Cerebellar cortex (tissue), 1 donor: ENCODE data around the gene FAAP100.

Source experiments
- DNase-seq: peaks from one replicate; pipeline ENCODE4 v3.0.0-alpha.2; 2015; ENCODE audit warnings: low spot score

FAAP100 gene

DNA sequence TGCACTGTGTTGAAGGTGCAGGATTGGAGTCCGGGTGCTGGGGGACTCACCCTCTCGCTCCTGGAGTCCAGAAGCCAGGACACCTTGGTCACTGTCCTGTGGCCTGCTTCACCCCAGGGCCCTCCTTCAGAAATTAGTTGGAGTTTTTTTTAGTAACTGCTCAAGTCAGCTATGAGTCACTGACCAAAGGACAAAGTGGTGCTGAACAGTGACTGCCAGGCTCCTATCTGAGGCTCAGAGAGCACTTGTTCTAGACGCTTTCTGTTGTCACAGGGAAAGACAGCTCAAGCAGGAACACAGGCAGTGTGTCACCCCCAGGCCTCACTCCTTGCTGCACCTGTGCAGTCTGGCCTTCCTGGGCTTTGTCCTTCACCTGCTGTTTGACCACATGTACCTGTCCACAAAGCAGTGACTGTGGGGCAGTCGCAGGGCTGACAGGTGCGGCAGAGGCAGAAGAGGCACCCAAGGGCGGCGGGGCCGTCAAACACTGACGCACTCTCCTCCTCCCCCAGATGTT lies 4.1 kb upstream of the FAAP100 start:
- no peak for DNase-seq

DNA sequence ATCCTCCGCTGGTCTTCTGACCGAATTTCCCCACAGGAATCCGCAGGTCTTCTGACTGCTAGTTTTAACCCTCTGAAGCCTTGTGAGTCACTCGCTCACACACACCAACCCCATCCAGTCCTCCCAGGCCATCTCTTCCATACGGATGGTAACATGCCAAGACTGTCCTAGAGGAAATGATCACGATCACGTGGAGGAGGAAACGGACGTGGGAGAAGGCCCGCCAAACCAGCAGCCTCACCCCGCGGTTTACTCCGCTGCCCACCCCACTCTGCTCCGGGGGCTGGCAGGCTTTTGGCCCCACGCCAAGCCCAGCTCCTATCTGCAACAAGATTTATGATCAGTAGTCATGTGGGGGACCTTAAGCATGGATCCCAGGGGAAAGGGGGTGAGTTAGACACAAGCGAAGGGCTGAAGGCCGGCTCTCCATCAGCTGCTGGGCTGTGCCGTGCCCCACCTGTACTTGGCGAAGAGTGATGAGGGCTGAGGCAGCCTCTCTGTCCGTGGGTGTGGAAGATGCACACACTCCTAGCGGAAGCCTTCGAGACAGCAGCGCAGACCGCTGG lies 1.5 kb upstream of the FAAP100 start:
- DNase-seq = peak; percentile 66

DNA sequence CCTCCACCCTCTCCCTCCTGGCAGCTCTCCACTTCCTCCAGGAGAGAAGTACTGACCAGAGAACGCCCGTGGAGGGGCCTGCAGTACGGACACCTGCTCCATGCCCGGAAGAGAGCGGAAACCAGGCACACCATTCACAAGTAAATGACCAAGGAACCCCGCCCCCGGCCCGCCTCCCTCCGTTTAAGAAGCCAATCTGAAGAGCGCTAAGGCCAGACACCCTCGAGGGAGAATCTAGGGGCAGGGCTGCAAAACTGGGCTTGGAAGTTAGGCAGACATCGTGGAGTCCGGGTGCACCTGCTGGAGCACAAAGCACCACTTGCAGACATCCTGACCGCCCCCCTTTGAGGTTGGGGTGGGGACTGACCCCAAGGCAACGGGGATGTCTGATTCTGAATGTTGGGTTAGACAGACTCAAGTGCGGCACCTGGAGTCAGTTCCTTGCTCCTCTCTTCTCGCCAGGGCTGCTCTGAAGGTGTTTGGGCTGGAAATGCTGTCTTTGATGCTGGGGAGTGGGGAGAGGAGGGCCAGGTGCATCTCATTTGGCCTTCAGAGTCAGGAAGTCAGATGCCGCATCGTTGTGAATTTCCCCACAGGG lies 964 bp upstream of the FAAP100 start:
- DNase-seq = peak; percentile 92

DNA sequence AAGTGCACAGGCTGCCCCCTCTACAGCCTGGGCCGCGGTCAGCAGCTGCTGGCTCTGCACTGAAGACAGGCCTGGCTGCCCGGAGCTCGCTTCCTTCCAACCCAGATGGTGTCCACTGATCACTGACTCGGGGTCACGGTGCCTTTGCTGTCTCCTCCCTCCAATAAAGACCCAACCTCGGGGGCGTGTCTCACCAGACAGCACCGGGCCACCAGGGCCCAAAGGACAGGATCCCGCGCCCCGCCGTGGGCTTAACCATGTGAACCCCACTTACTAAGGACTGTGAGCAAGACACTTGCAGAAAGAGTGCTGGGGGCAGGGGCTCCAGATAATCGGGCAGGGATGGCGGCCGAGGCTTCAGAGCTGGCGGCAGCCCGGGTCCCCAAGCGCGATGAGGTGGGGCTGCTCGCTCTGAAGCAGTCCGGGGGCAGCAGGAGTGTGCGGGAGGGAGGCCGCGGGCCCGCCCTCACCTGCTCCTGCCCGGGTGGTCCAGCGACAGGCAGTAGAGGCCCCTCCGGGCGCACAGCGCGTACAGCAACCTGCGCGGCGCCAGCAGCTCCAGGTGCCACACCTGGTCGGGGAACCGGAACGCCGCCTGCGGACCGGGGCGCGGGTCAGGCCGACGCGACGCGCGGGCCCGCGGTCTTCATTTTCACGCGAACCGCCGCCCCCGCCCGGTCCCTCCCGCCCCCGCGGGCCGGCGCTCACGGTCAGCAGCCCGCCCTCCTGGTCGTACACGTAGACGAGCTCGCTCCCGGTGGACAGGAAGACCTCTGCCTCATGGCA lies 502 bp downstream of the FAAP100 start:
- no peak for DNase-seq

DNA sequence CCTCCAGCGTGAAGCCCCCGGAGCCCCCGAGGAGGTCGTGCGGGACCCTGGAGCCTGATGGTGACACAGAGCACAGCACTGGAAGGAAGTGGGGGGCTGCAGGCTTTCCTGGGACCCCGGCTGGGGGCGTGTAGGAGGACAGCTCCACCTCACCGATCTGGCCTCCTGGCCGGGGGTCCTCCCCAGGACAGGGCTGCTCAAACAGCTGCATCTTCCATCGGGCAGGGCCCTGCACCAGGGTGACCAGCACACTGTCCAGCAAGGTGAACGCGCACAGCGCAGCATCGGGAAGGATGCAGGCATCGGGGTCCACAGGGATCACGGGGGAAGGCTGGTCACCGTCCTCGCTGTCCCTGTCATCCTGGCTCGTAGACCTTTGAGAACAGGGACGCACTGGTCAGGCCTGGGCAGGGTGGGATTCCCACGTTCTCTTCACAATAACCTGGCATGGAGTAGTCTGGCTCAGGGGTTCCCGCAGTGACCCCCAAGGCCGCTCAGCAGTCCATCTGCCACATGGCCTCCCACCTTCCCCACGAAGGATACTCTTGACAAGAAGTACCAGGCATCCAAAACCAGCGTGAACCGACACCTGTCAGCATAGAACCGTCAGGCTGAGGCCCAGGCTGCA lies 1.2 kb downstream of the FAAP100 start:
- DNase-seq = no peak

DNA sequence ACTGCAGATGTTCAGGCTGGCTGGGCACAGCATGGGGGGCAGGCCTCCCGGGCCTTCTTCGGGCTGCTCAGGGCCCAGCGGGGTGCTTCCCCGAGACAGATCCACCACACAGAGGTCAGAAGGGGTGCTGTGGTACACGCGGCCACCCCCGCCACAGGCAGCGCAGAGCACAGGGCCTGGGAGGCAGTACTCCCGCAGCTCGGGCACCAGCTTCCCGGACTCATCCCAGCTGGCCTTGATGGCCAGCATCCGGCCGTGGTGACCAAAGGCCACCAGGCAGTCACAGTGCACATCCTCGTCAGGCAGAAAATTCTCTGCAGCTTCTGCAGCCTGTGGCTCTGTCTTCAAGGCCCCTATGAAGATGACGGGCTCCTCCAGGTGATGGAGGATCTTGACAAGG lies 1.9 kb downstream of the FAAP100 start:
- DNase-seq = no peak

DNA sequence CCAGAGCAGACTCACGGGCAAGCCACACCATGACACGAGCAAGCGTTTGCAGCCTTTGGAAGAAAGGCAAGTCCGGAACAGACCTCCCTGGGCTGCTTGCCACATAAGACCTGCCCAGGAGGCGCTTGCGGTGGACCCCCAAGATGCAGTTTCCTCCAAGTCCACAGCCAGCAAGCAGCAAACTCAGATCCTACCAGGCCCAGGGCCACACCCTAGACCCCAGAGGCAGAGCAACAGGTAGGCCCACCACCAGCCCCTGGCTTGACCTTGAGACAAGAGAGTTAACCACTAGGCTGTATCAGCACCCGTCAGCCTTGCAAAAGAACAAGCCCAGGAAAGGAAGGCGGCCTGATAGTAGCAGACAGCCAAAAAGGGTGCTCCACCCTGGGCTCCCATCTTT lies 2.3 kb downstream of the FAAP100 start:
- DNase-seq = no peak

DNA sequence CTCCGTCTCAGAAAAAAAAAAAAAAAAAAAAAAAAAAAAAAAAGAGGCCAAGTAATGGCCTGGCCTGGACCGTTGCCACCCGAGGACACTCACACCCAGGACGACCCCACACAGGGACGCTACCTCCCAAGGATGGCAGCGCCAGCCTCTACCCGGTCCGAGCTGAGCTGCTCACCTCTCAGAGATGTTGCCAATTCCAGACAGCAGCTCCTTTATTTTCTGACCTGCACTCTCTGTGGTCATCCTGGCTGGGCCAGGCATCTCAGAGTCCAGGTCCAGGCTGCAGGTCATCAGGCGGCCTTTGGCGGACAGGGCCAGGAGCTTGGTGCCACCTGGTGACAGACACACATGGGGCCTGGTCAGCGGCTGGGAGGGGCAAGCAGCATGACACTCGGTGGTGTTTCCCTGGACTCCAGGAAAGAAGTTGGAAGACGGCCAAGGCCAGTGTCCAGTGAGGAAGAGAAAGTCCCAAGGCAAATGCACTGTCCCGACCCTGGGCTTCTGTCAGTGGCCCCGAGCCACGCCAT lies 3.1 kb downstream of the FAAP100 start:
- peak; percentile 51 for DNase-seq

DNA sequence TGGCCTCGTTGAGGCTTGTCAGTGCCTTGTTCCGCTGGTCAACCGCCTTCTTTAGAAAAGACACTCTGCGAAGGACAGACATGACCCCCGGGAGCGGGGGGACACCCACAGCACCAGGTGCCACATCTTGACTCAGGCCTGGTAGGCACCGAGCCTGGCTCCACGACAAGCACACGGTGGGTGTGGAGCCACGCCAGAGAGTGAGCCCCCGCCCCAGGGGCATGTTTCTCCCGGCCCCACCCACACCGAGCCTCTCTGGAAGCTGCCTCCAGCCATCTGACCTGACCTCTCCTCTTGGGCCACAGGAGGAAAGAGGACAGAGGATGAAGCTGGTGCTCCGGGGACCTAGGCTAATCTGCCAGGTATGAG lies 4.6 kb downstream of the FAAP100 start:
- no peak for DNase-seq

DNA sequence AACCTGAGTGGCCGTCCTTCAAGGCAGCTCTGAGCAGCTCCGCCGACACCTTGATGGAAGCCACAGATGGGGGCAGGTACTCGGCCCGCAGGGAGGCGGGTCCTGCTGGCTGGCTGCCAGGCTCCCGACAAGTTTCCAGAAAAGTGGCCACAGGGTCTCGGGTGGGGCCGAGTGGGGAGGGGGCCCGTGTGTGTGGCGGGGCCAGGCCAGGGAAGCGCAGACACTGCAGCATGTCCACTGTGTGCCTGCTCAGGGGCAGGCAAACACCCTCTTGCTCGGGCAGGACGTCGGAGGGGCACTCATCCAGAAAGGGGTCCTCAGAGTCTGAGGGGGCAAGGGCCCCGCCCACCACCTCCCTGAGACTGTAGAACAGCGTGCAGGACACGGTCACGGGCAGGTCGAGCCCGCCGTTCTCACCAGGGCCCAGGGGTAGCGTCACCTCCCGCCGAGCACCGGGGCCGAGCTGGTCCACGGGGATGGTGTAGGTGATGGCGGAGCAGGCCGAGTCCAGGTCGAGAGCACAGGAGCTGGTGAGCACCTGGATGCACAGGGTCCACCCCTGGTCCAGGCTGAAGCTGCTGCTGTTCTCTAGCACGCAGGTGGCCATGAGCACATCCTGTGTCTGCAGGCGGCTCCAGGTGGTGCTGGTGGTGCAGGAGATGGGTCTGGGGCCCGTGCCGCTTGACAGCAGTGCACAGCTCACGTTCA lies 5.1 kb downstream of the FAAP100 start:
- no peak for DNase-seq

DNA sequence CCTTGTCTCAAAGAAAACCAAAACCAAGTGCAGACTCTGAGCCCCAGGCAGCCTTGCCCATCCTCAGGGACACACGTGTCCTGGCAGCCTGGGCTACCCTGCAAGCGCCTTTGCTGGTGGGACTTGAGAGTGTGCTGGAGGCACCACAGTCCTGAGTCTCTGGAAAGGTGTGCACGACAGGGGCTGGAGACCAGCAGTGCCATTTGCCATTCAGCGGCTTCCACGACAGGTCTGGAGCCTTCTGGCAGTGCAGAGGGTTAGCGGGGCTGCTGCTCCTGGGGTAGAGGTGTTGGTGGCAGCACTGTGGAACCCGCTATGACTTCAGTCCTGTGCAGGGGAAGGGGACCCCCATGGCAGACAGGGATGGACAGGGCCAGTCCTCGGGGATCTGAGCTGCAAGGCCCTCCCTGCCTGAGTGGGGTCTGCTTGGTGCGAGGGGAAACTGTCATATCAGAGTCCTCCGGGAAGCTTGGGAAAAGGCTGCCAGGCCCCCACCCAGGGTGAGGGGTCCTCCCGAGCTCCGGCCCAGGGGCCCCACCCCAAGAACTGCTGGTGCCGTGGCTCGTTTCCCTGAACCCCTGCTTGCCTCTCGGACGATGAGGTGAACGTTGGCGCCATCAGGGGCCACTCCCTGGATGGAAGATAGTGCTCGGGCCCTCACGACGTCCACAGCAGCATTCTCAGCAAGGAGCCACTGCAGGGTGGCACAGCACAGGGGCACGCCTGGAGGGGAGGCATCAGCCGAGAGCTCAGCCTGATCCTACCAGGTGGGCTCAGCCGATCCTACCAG lies 6.8 kb downstream of the FAAP100 start:
- no peak for DNase-seq

DNA sequence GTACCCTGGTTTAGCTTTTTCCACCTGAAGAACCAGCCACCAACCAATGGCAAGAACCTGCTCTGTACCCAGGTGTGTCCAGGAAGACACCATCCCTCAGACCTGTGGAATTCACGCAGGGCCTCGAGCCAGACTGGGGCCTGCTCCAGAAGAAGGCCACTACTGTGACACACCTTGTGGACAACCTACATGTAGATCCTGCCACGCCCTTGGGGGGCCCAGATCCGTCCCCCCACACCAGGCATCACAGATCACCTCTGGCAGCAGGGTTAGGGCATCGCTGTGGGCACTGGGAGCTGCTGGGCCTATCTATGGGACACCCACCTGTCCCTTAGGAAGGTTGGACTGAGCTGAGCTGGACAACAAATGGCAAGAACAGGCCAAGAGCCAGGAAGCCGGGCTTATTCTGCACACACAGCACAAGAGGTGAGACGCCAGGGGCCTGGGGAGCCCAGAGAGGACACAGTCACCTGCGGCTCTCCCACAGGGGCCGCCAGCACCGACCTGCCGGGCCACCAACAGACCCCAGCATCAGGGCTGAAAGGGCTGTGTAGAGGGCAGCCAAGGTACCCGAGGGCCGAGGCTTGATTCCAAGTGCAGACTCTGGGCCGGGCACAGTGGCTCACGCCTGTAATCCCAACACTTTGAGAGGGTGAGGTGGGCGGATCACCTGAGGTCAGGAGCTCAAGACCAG lies 7.7 kb downstream of the FAAP100 start:
- no peak for DNase-seq

DNA sequence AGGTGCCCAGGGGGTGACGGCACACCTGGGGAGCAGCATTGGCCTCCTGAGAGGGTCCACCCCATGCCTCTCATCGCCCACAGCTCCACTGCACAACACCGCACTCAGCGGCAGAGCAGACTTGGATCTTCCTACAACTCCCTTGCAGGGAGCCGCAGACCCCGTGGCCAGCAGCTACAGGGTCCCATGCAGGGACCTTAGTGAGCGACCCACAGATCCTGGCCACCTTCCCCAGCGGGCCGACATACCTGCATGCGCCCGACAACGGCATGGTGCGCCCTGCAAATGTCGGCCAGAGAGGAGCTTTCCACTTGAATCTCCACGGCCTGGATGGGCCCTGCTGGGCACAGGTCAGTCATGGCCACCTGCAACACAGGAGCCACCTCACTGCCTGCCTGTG lies 8.4 kb downstream of the FAAP100 start:
- DNase-seq = no peak

DNA sequence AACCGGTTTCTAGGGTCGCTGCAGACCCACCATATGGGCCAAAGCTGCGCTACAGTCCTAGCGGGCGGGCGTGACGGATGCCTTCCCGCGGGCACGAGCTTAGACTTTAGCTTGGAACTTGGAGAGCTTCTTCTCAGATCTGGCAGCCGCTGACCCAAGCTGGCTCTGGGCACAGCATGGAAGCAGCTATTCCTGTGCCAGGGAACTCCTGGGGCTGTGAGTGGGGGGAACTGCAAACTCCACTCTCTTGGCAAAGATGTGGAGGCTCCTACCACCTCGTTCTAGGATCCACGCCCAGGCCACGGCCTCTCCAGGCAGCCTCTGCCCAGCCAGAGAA lies 8.8 kb downstream of the FAAP100 start:
- peak; percentile 38 for DNase-seq

DNA sequence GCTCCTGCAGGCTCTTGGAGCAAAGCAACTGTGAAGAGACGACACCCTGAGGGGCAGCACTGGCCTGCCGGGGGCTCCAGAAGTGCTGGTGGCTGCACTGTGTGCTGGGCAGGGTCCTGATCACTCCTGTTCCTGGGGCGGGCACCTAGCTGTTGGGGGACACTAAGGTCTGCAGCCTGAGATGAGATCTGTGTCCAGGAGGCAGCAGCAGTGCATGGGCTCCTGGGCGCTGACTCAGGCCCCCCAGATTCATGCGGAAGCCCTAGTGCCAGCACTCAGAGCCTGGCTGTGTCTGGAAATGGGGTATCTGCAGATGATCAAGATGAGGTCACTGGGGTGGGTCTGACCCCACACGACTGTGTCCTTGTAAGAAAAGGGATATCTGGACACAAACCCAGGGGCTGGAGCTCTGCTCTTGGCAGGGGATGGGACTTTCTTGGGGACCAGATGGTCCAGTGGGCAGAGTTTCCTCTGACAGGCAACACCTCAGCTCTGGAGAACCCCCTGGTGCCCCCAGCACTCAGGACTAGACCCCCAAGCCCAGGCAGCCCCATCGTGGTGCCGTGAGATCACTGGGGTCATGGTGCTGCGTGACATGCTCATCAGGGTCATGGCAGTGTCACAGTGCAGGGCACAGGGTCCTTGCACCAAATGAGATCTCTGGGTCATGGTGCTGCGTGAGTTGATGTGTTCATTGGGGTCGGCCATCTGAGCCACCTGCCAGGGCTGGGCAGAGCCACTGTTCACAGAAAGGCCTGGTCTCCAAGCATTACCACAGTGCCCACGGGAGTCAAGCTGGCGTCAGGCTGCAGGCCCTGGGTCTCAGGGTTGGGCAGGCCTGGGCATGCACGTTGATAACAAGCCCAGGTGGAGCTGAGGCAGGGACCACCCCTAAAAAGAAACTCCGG lies 9.5 kb downstream of the FAAP100 start:
- DNase-seq = no peak

DNA sequence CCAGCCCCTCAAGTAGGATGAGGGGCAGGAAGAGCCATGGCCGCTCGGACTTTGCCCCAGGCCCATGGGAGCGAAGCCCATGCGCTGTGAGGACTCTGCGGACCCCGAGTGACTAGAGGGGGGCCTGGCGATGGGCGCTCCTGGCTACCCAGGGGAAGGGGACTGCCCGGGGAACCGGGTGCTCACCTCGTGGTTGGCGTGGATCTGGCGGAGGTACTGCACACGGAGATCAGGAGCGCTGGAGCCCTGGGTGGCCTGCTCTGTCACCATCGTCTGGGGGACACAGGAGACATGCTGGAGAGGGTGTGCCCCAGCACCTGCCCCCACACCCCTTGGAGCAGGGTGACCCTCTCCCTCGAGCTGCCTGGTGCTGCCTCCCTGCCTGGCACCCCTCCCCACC lies 11.0 kb downstream of the FAAP100 start:
- DNase-seq = no peak

DNA sequence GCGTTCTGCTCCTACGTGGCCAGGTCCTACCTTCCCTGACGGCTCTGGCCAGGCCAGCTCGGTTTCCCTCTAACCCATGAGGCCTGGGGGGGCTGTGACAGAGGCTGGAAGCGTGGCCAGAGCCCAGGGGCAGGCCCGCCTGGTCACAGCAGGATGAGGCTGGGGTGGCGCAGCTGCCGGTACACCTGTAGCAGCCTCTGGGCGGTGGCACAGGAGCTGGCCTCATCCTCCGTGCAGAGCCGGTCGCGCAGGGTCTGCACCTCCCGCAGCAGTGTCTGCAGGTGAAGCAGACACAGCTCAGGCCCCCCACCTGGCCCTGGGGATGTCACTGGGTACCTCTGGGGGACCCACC lies 11.5 kb downstream of the FAAP100 start:
- DNase-seq = no peak

DNA sequence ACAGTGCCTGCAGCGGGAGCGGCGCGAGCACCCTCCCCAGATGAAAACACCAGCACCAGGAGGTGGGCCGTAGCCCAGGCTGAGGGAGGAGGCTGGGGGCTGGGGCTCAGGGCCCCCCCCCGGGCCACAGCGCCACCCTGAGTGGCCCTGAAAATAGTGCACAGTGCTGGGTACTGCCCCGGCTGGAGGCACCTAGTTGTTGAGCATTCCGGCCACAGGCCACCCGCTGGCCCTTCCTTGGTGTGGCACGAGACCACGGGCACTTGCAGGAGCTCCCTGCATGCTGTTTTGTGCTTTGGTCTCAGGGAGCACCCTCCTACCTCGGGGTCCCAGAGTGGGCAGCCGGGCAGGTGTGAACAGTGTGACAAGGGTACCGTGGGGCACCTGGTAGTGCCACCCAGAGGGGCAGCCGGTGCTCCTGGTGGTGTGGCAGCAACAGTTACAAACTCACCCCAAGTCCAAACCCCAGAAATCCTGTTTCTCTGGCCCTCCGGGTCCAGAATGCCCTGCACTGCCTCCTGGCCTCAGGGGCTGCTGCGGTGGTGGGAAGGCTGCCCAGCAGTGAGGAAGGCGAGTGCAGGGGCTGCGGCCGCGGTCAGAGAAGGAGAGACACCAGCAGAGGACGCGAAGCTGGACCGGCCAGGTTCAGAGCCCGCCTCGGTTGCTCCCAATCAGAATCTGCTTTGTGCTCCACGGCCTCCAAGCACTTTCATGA lies 12.0 kb downstream of the FAAP100 start:
- DNase-seq = no peak

DNA sequence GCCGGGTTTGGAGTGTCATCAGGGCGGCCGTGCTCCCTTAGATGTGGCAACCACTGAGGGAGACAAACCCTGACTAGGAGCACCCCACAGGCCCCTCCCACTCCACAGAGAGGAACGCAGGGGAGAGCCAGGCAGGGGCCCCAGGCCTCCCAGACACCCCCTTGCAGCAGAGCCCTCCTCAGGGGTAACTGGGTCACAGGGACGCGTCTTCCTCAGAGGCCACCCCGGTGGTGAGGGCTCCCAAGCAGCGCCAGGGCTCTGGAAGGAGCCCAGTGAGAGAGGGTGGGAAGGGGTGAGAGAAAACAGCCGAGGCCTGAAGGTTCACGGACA lies 12.6 kb downstream of the FAAP100 start:
- DNase-seq = no peak
